HG02588 (cell line): ENCODE results near the gene PLEKHA7.
"Not testable (repeated sequence)": the region's sequence is repeated elsewhere in the genome, so short reads cannot be mapped to it uniquely, and the experiment has no call there.

Experiments
- ATAC-seq: cut with Tn5 transposase; IDR thresholded peaks from one replicate; pipeline ENCODE4 v1.9.1; 2021; ENCODE audit warnings: mild to moderate bottlenecking, moderate library complexity; ENCODE audit not compliant: unreplicated experiment

The PLEKHA7 gene

GRCh38 chr11:16883174-16883573, 131.0 kb downstream of the PLEKHA7 start:
- ATAC-seq = no peak

DNA sequence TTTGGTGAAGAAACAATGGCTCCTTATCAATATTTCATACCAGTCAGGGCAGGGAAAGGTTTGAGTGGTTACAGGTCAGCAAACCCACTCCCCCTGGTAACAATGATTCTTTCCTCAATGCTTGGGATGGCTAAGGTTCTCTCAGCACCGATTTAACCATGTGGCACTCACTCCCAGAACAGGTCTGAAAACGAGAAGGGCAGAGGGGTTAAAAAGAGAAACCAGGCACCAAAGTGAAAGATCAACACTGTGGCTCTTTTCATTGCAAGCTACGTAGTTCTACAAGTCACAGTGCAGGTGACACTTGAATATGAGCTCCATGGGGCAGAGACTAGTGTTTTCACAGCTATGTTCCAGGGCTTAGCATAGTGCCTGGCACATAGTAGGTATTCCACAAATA, 132.4 kb downstream of the PLEKHA7 start:
- no peak for ATAC-seq

- no peak for ATAC-seq
Observed at GRCh38 chr11:16881074-16881709, 133.0 kb downstream of the PLEKHA7 start.

GRCh38 chr11:16880184-16880801, 133.9 kb downstream of the PLEKHA7 start:
- no peak for ATAC-seq

GRCh38 chr11:16879690-16880089, 134.5 kb downstream of the PLEKHA7 start:
- ATAC-seq = no peak

- no peak for ATAC-seq
Observed at GRCh38 chr11:16876837-16877236, 137.4 kb downstream of the PLEKHA7 start.

DNA sequence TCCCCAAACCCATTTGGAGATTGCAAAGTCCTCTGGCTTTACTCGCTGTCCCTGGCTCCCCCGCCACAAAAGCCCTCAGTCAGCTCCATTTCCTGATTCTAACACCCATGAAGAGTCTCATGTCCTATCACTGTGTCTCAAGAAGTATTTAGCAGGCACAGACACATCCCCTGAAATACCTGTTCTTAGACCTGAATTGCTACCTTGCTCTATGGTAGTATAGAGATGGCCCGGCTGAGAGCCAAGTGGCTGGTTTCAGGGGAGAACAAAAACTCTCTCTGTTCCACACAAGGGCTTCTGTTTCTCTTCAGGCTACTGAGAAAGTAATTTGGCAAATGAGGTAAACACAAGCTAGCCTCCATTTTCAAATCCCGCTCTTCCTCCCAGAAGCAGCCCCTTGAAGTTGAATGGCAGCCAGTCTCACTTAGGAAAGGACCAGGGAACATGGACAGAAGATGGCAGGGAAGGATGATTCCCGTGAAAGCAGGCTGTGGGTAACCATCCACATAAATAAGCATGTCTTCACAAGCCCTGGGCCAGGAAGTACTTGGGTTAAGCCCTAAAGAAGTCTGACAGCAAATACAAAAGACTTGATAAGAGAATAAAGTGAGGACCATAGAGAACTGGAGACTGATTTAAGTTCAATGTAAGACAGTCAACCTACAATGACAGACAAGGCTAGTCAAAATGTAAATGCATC, 138.0 kb downstream of the PLEKHA7 start:
- ATAC-seq = no peak

- ATAC-seq = no peak
Observed at GRCh38 chr11:16874275-16874975, 139.8 kb downstream of the PLEKHA7 start.

GRCh38 chr11:16873289-16873688, 140.9 kb downstream of the PLEKHA7 start:
- no peak for ATAC-seq

GRCh38 chr11:16871368-16871767, 142.8 kb downstream of the PLEKHA7 start:
- ATAC-seq = no peak

DNA sequence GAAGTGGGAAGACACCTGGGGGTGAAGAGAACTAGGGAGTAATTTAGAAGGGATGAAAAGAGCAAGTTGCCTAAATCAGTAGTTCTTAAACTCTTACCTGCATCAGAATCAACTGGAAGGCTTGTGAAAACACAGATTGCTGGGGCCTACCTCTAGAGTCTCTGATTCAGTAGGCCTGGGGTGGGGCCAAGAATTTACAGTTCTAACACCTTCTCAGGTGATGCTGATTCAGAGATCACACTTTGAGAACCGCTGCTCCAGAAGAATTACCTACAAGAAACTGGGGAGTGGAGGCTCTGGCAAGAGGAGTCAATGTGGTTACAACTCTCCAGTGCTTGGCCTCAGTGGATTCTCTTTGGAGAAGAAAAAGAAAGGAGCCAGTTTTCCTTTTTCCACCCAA, 147.1 kb downstream of the PLEKHA7 start:
- ATAC-seq = no peak

DNA sequence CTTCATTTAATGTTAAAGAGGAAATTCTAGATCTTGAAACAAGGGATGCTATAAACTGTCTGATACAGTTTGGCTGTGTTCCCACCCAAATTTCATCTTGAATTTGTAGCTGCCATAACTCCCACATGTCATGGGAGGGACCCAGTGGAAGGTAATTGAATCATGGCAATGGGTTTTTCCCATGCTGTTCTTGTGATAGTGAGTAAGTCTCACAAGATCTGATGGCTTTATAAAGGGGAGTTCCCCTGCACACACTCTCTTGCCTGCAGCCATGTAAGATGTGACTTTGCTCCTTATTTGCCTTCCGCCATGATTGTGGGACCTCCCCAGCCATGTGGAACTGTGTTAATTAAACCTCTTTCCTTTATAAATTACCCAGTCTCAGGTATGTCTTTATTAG, 149.8 kb downstream of the PLEKHA7 start:
- not testable (repeated sequence) for ATAC-seq

DNA sequence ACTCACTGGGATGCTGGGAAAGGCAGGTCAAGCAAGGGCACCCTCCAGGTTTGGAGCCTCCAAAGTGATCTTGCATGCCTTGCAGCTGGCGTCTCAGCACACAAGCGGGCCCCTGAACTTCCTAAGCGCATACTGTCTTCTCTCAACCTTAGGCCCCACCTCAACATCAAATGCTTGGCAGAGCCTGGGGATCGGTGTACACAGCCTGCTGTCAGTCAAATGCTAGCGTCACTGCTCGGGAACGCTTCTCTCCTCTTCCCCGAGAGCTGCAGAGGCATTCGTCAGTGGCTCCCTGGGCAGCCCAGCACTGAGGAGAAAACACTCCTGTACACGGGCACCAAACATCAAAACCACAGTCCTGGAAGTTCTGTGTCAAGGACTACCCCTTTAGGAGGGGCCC, 150.8 kb downstream of the PLEKHA7 start:
- no peak for ATAC-seq

DNA sequence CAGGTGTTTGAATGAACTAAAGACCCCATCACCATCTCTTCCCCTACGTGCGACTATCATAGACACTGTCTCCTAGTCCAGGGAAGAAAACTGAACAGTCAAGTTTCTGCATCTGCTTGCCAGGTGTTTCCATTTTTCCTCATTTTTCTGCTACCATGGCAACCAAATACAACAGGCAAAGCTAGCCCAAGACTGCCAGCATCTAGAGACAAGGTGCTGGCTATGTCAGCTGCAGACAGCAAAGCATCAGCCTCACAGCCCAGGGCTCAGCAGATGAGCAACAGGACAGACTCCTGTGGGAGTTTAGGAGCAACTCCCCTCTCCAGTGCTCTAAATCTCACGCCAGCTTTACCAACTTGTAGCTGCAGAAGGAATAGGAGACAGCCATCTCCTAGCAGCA, 151.5 kb downstream of the PLEKHA7 start:
- no peak for ATAC-seq

DNA sequence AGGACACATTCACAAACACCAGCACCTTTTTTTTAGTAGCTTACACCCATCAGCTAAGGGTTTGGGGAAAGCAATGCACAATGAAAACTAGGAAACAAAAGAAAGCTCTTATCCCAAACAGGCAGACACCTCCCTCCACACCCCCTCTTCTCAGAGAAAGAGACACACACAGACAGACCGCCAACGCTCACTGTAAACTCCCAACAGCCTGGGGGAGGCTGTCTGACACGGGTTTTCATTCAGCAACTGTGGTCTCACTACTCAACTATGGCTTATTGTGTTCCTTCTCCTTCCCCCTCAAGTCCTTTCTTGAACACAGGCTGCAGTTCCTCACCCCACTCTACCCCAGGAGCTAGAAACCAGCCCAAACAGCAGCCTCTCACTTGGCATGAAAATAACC, 152.4 kb downstream of the PLEKHA7 start:
- ATAC-seq = no peak

DNA sequence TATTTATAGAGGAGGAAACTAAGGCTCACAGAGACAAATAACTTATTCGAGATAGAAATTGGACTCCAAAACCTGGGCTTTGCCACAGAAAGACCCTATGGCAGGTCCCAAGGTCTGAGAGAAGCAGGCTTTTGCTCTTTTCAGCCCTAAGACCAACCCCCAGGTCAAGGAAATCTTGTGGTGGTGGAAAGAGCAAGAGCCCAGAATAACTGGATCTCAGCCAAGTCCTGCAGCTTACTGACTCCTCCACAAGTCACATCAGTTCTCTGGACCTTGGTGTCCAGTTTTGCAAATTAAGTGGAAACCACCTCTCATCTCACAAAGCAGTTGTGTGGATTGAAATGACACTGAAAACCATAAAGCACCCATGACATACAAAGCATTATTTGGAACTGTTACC, 153.6 kb downstream of the PLEKHA7 start:
- no peak for ATAC-seq

DNA sequence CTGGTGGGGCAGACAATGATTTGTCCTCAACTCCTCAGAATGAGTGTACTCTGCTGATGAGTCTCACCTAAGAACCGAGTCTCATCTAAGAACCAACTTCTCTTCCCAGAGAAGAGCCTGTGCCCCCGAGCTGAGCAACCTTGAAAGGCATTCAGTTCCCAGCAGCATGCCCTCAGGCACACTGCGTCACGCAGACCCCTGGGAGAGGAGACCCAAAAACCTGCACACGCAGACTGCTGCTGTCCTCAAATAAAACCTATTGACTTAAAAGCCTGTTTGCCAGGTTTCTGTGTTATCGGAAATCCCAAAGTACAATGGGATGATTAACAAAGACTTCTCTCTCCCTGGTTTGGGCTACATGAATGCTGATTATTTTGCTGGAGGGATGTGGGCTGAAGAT, 154.6 kb downstream of the PLEKHA7 start:
- no peak for ATAC-seq

DNA sequence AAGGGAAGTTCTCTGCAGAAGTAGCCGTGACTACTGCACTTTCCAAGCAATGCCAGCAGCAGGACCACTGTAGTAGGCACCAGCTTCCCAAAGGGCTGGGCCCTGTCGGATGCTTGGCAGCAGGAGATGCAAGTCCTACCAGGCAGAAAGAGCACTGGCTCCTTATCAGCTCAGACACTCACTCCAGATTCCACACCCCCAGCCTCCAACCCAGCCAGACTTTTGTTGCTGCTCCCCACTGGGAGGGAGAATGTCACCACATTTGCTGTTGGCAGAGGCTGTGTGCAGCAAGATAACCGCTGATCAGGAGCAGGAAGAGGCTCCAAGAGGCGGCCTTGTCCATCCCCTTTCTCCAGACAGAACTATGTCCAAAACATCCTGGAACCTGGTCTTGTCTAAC, 157.0 kb downstream of the PLEKHA7 start:
- ATAC-seq = no peak

GRCh38 chr11:16856022-16856471, 158.2 kb downstream of the PLEKHA7 start:
- ATAC-seq = no peak

DNA sequence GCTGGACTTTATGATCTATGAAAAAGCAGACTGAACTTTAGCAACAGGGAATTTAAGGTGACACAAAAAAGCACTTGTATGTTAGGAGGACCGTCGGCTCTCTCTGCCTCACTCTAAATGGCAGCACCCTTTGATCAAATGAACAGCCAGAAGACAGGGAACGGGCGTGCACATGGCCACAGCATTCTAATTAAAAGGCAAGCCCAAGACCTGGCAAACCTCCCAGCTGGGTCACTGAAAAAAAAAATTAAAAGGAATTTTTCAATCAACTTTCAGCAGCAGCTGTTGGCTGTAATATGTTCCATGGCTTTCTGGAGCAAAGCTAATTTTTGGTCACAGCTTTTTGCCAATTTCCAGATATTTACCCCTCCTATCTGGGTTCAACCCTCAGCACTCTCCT, 159.2 kb downstream of the PLEKHA7 start:
- no peak for ATAC-seq

- ATAC-seq = no peak
Observed at GRCh38 chr11:16853859-16854258, 160.4 kb downstream of the PLEKHA7 start.

- no peak for ATAC-seq
Observed at GRCh38 chr11:16853266-16853665, 160.9 kb downstream of the PLEKHA7 start.
